Stimulated activated CD4-positive, alpha-beta T cell treated with anti-CD3 and anti-CD28 coated beads, Interleukin-1b, Interleukin-23, amount 100 ng/mL, for 1 hour (primary cell): ENCODE measurements around the gene RRAS2.

Experiments
- DNase-seq, 2 donors: peaks; one replicate each; pipeline ENCODE4 v3.0.0-alpha.2; 2020; ENCODE audit warnings: low read depth in 2 of 2

RRAS2 gene

GRCh38 chr11:14336507-14337503 is 22.2 kb downstream of the RRAS2 start:
- DNase-seq = no peak

GRCh38 chr11:14335712-14336111 is 23.3 kb downstream of the RRAS2 start:
- DNase-seq = no peak

- no peak for DNase-seq
These were observed 24.1 kb downstream of the RRAS2 start for GRCh38 chr11:14334893-14335292.

- DNase-seq = no peak
These were observed 24.8 kb downstream of the RRAS2 start for GRCh38 chr11:14334192-14334591.

GRCh38 chr11:14331476-14332136 is 27.4 kb downstream of the RRAS2 start:
- no peak for DNase-seq

- DNase-seq = no peak
These were observed 28.1 kb downstream of the RRAS2 start for GRCh38 chr11:14330881-14331280.

GRCh38 chr11:14329702-14330101 is 29.3 kb downstream of the RRAS2 start:
- no peak for DNase-seq

- no peak for DNase-seq
These were observed 31.9 kb downstream of the RRAS2 start for GRCh38 chr11:14327116-14327515.

- DNase-seq = no peak
These were observed 35.8 kb downstream of the RRAS2 start for GRCh38 chr11:14323118-14323676.

- DNase-seq = no peak
These were observed 36.5 kb downstream of the RRAS2 start for GRCh38 chr11:14322510-14322909.

GRCh38 chr11:14320020-14320419 is 39.0 kb downstream of the RRAS2 start:
- DNase-seq = no peak

- no peak for DNase-seq
These were observed 40.4 kb downstream of the RRAS2 start for GRCh38 chr11:14318581-14318981.

GRCh38 chr11:14317659-14318325 is 41.2 kb downstream of the RRAS2 start:
- no peak for DNase-seq

- DNase-seq = no peak
These were observed 43.9 kb downstream of the RRAS2 start for GRCh38 chr11:14315130-14315529.

- no peak for DNase-seq
These were observed 44.9 kb downstream of the RRAS2 start for GRCh38 chr11:14314127-14314526.

- DNase-seq = no peak
These were observed 46.1 kb downstream of the RRAS2 start for GRCh38 chr11:14312736-14313438.

- no peak for DNase-seq
These were observed 48.3 kb downstream of the RRAS2 start for GRCh38 chr11:14310679-14311078.

GRCh38 chr11:14309425-14310192 is 49.4 kb downstream of the RRAS2 start:
- no peak for DNase-seq

GRCh38 chr11:14308897-14309387 is 50.0 kb downstream of the RRAS2 start:
- no peak for DNase-seq

GRCh38 chr11:14308114-14308896 is 50.7 kb downstream of the RRAS2 start:
- DNase-seq = no peak
